ENCODE data around the gene FOXN1. TPM values are rescaled to one million over a fixed set of nuclear protein-coding genes. Genes with fewer than 3 reads are reported as not detected.

Gene FOXN1
- total RNA-seq, 4 donors from 2014 or later = not detected

DNA sequence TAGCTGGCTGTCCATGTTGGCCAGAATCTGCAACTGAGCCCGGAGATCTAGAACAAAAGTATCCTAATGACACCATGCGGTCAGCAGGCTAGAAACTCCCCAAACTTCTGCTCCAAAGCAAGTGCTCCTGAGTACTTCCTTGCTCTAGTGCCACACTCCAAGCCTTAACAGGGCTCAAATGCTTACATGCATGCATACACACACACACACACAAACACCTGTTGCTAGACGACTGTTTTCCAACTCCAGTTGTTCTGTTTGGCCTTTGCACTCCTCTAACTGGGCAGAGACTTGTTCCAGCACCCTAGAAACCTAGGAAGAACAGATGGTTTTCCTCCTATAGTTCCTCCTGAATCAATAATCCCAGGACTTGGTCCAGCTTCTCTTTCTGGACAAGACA is 78.3 kb downstream of the FOXN1 start:
- WGBS, 2 donors = 76 to 91% methylated on average over 3 of the region's 3 CpGs
- Histone ChIP-seq H3K9me3 (no peaks in the 10 kb centered on the region), H3K27me3 (no peaks in the 10 kb centered on the region), H3K4me3 (no peak overlapping the region), H3K27ac (no peak overlapping the region), H3K36me3 (peaks cover 0 to 37% (median 0%) of the 10 kb centered on the region in 3 donors), H3K4me1 (no peaks in the 10 kb centered on the region)
- no peak for DNase-seq (ENCODE audit: low spot score in 2 of 2)
- TF ChIP-seq EP300 (IDR thresholded peaks at IDR 0.05) (no peak), CTCF (IDR thresholded peaks at IDR 0.05) (no peak), POLR2A (IDR thresholded peaks at IDR 0.05) (no peak)

DNA sequence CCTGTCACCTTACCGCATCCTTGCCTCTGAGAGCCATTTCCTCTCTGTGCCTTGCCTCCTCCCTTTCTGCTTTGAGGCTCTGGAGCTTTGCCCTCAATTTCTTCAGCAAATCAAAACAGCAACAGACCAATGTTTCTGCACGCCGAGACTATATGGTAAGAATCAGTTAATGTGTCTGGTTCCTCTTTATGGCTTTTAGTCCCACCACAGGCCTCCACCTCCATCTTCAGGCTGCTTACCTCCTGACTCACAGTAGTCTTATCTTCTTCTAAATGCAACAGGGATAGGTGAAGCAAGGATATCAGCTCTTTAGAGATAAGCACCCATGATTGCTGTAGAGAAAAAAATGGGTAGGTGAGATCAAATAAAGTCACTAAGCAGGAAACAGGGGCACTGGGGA is 79.7 kb downstream of the FOXN1 start:
- Histone ChIP-seq H3K36me3 (peaks cover 0 to 44% (median 0%) of the 10 kb centered on the region in 3 donors), H3K27me3 (no peaks in the 10 kb centered on the region), H3K4me3 (no peak overlapping the region), H3K27ac (no peak overlapping the region), H3K4me1 (no peaks in the 10 kb centered on the region), H3K9me3 (no peaks in the 10 kb centered on the region)
- TF ChIP-seq EP300 (IDR thresholded peaks at IDR 0.05) (no peak), CTCF (IDR thresholded peaks at IDR 0.05) (no peak), POLR2A (IDR thresholded peaks at IDR 0.05) (no peak)
- WGBS, 2 donors = 92 to 97% methylated on average over 3 of the region's 3 CpGs
- DNase-seq (ENCODE audit: low spot score in 2 of 2) = no peak

Other genes with a start within 250 kb of the FOXN1 start
- 10 to 100 TPM in 3 of 4 donors, 1 to 10 TPM in 1; 8.1 to 20.2 (median 16.8) TPM for gene TMEM97, start 187.1 kb upstream of the FOXN1 start, total RNA-seq
- gene IFT20, start 170.9 kb upstream of the FOXN1 start, total RNA-seq = 10 to 100 TPM; 34.8 to 50.3 (median 43.9) TPM
- gene TNFAIP1, start 170.6 kb upstream of the FOXN1 start, total RNA-seq = 10 to 100 TPM; 25.1 to 36.0 (median 28.2) TPM
- 10 to 100 TPM; 56.5 to 87.9 (median 66.6) TPM for gene POLDIP2, start 148.8 kb upstream of the FOXN1 start, total RNA-seq
- not detected for gene SEBOX, start 141.1 kb upstream of the FOXN1 start, total RNA-seq
- 10 to 100 TPM in 1 of 4 donors, 1 to 10 TPM in 2, under 1 TPM in 1; 0.90 to 22.7 (median 1.8) TPM for gene VTN, start 136.0 kb upstream of the FOXN1 start, total RNA-seq
- 10 to 100 TPM in 2 of 4 donors, 1 to 10 TPM in 2; 5.4 to 18.6 (median 13.8) TPM for gene SARM1, start 134.7 kb upstream of the FOXN1 start, total RNA-seq
- 10 to 100 TPM in 1 of 4 donors, 1 to 10 TPM in 3; 5.0 to 10.8 (median 6.4) TPM for gene SLC46A1, start 100.1 kb upstream of the FOXN1 start, total RNA-seq
- gene SLC13A2, start 32.7 kb upstream of the FOXN1 start, total RNA-seq = not detected
- 10 to 100 TPM; 20.5 to 30.0 (median 22.4) TPM for gene UNC119, start 46.3 kb downstream of the FOXN1 start, total RNA-seq
- gene PIGS, start 65.2 kb downstream of the FOXN1 start, total RNA-seq = 10 to 100 TPM; 62.2 to 82.4 (median 73.2) TPM
- 100 to 1,000 TPM in 3 of 4 donors, 10 to 100 TPM in 1; 46.2 to 222 (median 141) TPM for gene ALDOC, start 70.5 kb downstream of the FOXN1 start, total RNA-seq
- 10 to 100 TPM in 1 of 4 donors, 1 to 10 TPM in 3; 5.7 to 11.4 (median 7.6) TPM for gene SPAG5, start 92.7 kb downstream of the FOXN1 start, total RNA-seq
- 10 to 100 TPM in 3 of 4 donors, 1 to 10 TPM in 1; 5.7 to 34.5 (median 16.2) TPM for gene RSKR, start 107.8 kb downstream of the FOXN1 start, total RNA-seq
- gene BLTP2, start 138.8 kb downstream of the FOXN1 start, total RNA-seq = 100 to 1,000 TPM in 3 of 4 donors, 10 to 100 TPM in 1; 95.1 to 133 (median 111) TPM
- gene SDF2, start 155.6 kb downstream of the FOXN1 start, total RNA-seq = 10 to 100 TPM; 26.7 to 45.3 (median 32.4) TPM
- 100 to 1,000 TPM in 1 of 4 donors, 10 to 100 TPM in 3; 56.4 to 101 (median 66.6) TPM for gene SUPT6H, start 155.9 kb downstream of the FOXN1 start, total RNA-seq
- 1 to 10 TPM; 2.1 to 6.3 (median 4.6) TPM for gene PROCA1, start 205.5 kb downstream of the FOXN1 start, total RNA-seq
- 100 to 1,000 TPM; 189 to 298 (median 196) TPM for gene RAB34, start 211.5 kb downstream of the FOXN1 start, total RNA-seq
- 100 to 1,000 TPM; 431 to 573 (median 517) TPM for gene RPL23A, start 213.6 kb downstream of the FOXN1 start, total RNA-seq
- 1 to 10 TPM in 1 of 4 donors, under 1 TPM in 1, not detected in 2; 0.44 to 1.2 TPM for gene TLCD1, start 219.9 kb downstream of the FOXN1 start, total RNA-seq
- gene NEK8, start 222.4 kb downstream of the FOXN1 start, total RNA-seq = 1 to 10 TPM; 2.8 to 6.0 (median 3.5) TPM
- gene TRAF4, start 237.7 kb downstream of the FOXN1 start, total RNA-seq = 10 to 100 TPM; 18.4 to 42.8 (median 30.0) TPM